Measurements from ENCODE around the gene ALDH3B2. TPM values are rescaled to one million over a fixed set of nuclear protein-coding genes. Genes with fewer than 3 reads are reported as not detected.

The ALDH3B2 gene
- total RNA-seq, 1 experiment from 2014 or later: not detected

- no peak overlapping the region for H2AFZ ChIP-seq (ENCODE audit: low read length)
- H3K27me3 Mint-ChIP-seq (ENCODE audit: low read depth): peaks cover 55% of the 10 kb centered on the region
- H3K79me1 ChIP-seq (ENCODE audit: insufficient read depth, low read depth, low read length, poor library complexity, severe bottlenecking): no peaks in the 10 kb centered on the region
- H3K9me3 ChIP-seq (ENCODE audit: control insufficient read depth, low read depth, low read length): no peaks in the 10 kb centered on the region
- no peak overlapping the region for H3K56ac ChIP-seq (ENCODE audit: insufficient read length, low read depth, low read length)
- no peaks in the 10 kb centered on the region for H3K23me2 ChIP-seq (ENCODE audit: insufficient read length, low read depth, low read length, poor library complexity, severe bottlenecking)
- no peak overlapping the region for H3K27ac ChIP-seq (ENCODE audit: insufficient read length, low read depth, low read length)
- no peak overlapping the region for H3K18ac ChIP-seq (ENCODE audit: insufficient read length, low read depth, low read length)
- H3K36me3 Mint-ChIP-seq (ENCODE audit: insufficient read depth in 1 of 3, low read depth in 3 of 3): no peaks in the 10 kb centered on the region; a peak in 1 of 7 replicates
- H3K9ac ChIP-seq (ENCODE audit: extremely low read depth, insufficient read length, low read length): no peak overlapping the region
- no peak overlapping the region for H2BK120ac ChIP-seq (ENCODE audit: low read depth, low read length, poor library complexity, severe bottlenecking)
- no peak overlapping the region for H2BK12ac ChIP-seq (ENCODE audit: insufficient read length, low read depth, low read length)
- H3K4me1 ChIP-seq (ENCODE audit: insufficient read depth, low read length): no peaks in the 10 kb centered on the region
- no peak overlapping the region for H2BK20ac ChIP-seq (ENCODE audit: low read depth, low read length, poor library complexity, severe bottlenecking)
- no peak overlapping the region for H3K4me3 Mint-ChIP-seq
- H4K5ac ChIP-seq (ENCODE audit: insufficient read length, low read depth, low read length): no peak overlapping the region
- H3K4ac ChIP-seq (ENCODE audit: low read depth, low read length): no peak overlapping the region
- no peak for TF ChIP-seq CTCF (conservative IDR thresholded peaks at IDR 0.05)
- no peak overlapping the region for H3K14ac ChIP-seq (ENCODE audit: insufficient read depth, low read length)
- no peak overlapping the region for H4K91ac ChIP-seq (ENCODE audit: insufficient read length, low read depth, low read length)
- no peak overlapping the region for H4K8ac ChIP-seq (replicated peaks; ENCODE audit: insufficient read length, low read depth, low read length)
- H3K27ac Mint-ChIP-seq: 0 out of 7 replicates have a peak overlapping the region, but pooled peaks of 1 of the 3 experiments have one; percentile 8
- no peak overlapping the region for H3T11ph ChIP-seq (ENCODE audit: low read length)
- no peak for DNase-seq
- no peaks in the 10 kb centered on the region for H3K79me2 ChIP-seq (ENCODE audit: insufficient read depth, low read length)
- H4K20me1 ChIP-seq (ENCODE audit: control insufficient read depth, insufficient read depth, insufficient read length): no peaks in the 10 kb centered on the region
- H2AK5ac ChIP-seq (ENCODE audit: insufficient read length, low read length): no peak overlapping the region
- no peak overlapping the region for H3K4me2 ChIP-seq (ENCODE audit: insufficient read depth, insufficient read length, low read length)
- no CpG with 5 or more reads among the region's 6 CpGs for WGBS (ENCODE audit: extremely low coverage, insufficient read length, low lambda C conversion rate)
- H3K23ac ChIP-seq (ENCODE audit: insufficient read length, low read depth, low read length): no peak overlapping the region
- peaks cover 0 to 4% of the 10 kb centered on the region in 2 experiments; a peak in 2 of 5 replicates for H3K9me3 Mint-ChIP-seq
- no peak overlapping the region for H2BK5ac ChIP-seq (ENCODE audit: insufficient read length, low read length)
- no peak overlapping the region for H2BK15ac ChIP-seq (ENCODE audit: low read depth, low read length)
- H3K27me3 ChIP-seq (ENCODE audit: insufficient read depth, low read length): peaks cover 7% of the 10 kb centered on the region; the same call in 1 of the 2 replicates
- peaks cover 5 to 8% of the 10 kb centered on the region in 2 experiments for H3K4me1 Mint-ChIP-seq
Measured at GRCh38 chr11:67636962-67637361, 37.5 kb downstream of the ALDH3B2 start.
